GM12892 (cell line): ENCODE measurements around the gene ABCC1.

ENCODE experiments used
- POLR2A ChIP-seq: IDR thresholded peaks from 2 replicates; pipeline ENCODE4 v1.6.1; 2011; ENCODE audit warnings: low read depth, low read length, control low read depth
- POLR2AphosphoS5 ChIP-seq: IDR thresholded peaks from 2 replicates; pipeline ENCODE4 v1.6.1; 2011; ENCODE audit warnings: low read depth, low read length, control low read depth
- TAF1 ChIP-seq: IDR thresholded peaks from 2 replicates; pipeline ENCODE4 v1.6.1; 2011; ENCODE audit warnings: low read depth, mild to moderate bottlenecking, control low read depth, low read length, borderline replicate concordance

DNA sequence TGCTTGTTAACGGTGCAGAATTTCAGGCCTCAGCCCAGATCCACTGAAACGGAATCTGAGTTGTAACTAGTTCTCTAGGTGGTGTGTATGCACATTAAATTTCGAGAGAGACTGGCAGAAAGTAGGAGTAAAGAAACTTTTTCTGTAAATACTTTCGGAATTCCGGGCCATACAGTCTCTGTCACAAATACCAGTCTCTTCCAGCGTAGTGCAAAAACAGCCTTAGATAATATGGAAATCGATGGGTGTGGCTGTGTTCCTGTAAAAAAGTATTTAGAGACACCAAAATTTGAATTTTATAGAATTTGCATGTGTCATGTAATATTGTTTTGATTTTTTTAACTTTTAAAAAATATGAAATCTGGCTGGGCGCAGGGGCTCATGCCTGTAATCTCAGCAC is 109.7 kb downstream of the ABCC1 start:
- TF ChIP-seq POLR2A (no peak), POLR2AphosphoS5 (no peak), TAF1 (no peak)
